HepG2 (cell line): ENCODE measurements around the gene DDR1. TPM values are rescaled to one million over a fixed set of nuclear protein-coding genes. Genes with fewer than 3 reads are reported as not detected.

Experiments
- ATF1 ChIP-seq: IDR thresholded peaks from 2 replicates; pipeline ENCODE4 v1.6.1; 2016; ENCODE audit warnings: mild to moderate bottlenecking, control low read depth
- CAMTA2 ChIP-seq: sonication (generic); formaldehyde crosslinking; IDR thresholded peaks from 2 replicates; pipeline ENCODE4 v1.4.0; 2020; ENCODE audit warnings: mild to moderate bottlenecking, missing genetic modification reagents, borderline replicate concordance
- GTF3A ChIP-seq: sonication (generic); formaldehyde crosslinking; conservative IDR thresholded peaks from 2 replicates; pipeline ENCODE4 v1.4.0; 2020; ENCODE audit warnings: mild to moderate bottlenecking, missing genetic modification reagents
- NFRKB ChIP-seq: fragments of 450-650 bp; IDR thresholded peaks from 2 replicates; pipeline ENCODE4 v1.6.1; 2017
- SIX1 ChIP-seq: sonication (generic); formaldehyde crosslinking; IDR thresholded peaks from 2 replicates; pipeline ENCODE4 v1.4.0; 2020; ENCODE audit warnings: missing genetic modification reagents, borderline replicate concordance
- TCF7L2 ChIP-seq: IDR thresholded peaks from 2 replicates; pipeline ENCODE4 v1.6.1; 2011; ENCODE audit warnings: mild to moderate bottlenecking, low read depth, low read length, moderate library complexity
- TEAD3 ChIP-seq: optimal IDR thresholded peaks from 2 replicates; pipeline ENCODE3; 2016; ENCODE audit warnings: borderline replicate concordance
- ZFP90 ChIP-seq: sonication (generic); formaldehyde crosslinking; IDR thresholded peaks from 2 replicates; pipeline ENCODE4 v1.8.0; 2022; ENCODE audit warnings: missing genetic modification reagents, mild to moderate bottlenecking, inconsistent platforms, borderline replicate concordance
- ZFY ChIP-seq: sonication (generic); formaldehyde crosslinking; IDR thresholded peaks from 2 replicates; pipeline ENCODE4 v1.4.0; 2020; ENCODE audit warnings: missing genetic modification reagents
- ZNF616 ChIP-seq: sonication (generic); formaldehyde crosslinking; IDR thresholded peaks from 2 replicates; pipeline ENCODE4 v1.5.0; 2020; ENCODE audit warnings: low read depth, mild to moderate bottlenecking, missing genetic modification reagents
- ZNF670 ChIP-seq: sonication (generic); formaldehyde crosslinking; IDR thresholded peaks from 2 replicates; pipeline ENCODE4 v1.8.0; 2022; ENCODE audit warnings: mild to moderate bottlenecking, missing genetic modification reagents, borderline replicate concordance
- ZNF703 ChIP-seq: sonication (generic); formaldehyde crosslinking; IDR thresholded peaks from 2 replicates; pipeline ENCODE4 v1.5.1; 2020; ENCODE audit warnings: missing genetic modification reagents, mild to moderate bottlenecking, moderate library complexity, borderline replicate concordance
- ZNF782 ChIP-seq: sonication (generic); formaldehyde crosslinking; IDR thresholded peaks from 2 replicates; pipeline ENCODE4 v1.4.0; 2020; ENCODE audit warnings: missing genetic modification reagents, mild to moderate bottlenecking, borderline replicate concordance
- polyA plus RNA-seq, 8 experiments: library from polyadenylated mRNA; depleted of rRNA in 3 of 8; stranded (reverse) in 7 of 8; unstranded in 1 of 8; fragments of >200 nt; fragmentation: Illumina TruSeq in 4 of 8; extraction: Trizol in 4 of 8; gene quantifications; 2 replicates each; pipeline versions ENCODE4 v1.2.1 to v1.2.3, GENCODE V29; 2011 to 2016; ENCODE audit warnings: low read depth in 4 of 8, missing spikeins in 1 of 8, mixed read lengths in 1 of 8; ENCODE audit not compliant: insufficient read depth in 1 of 8
- total RNA-seq, 5 experiments: library from RNA; depleted of rRNA; stranded (reverse); fragments of >200 nt; fragmentation: Illumina TruSeq; extraction: Trizol; gene quantifications; 2 replicates each; pipeline ENCODE4 v1.2.3, GENCODE V29; 2016; ENCODE audit warnings: low read depth in 1 of 5
- TF ChIP-seq, protein P1 (sequence below): IDR thresholded peaks from 2 replicates; pipeline ENCODE4 v1.6.1; 2018; ENCODE audit warnings: missing genetic modification reagents, mild to moderate bottlenecking, missing compliant biosample characterization
- TF ChIP-seq, protein P2 (sequence below): sonication (generic); formaldehyde crosslinking; IDR thresholded peaks from 2 replicates; pipeline ENCODE4 v1.4.0; 2020; ENCODE audit warnings: missing genetic modification reagents
- TF ChIP-seq, protein P3 (sequence below): sonication (generic); formaldehyde crosslinking; IDR thresholded peaks from 2 replicates; pipeline ENCODE4 v1.8.0; 2022; ENCODE audit warnings: mild to moderate bottlenecking, missing genetic modification reagents
- TF ChIP-seq, protein P4 (sequence below): sonication (generic); formaldehyde crosslinking; IDR thresholded peaks from 2 replicates; pipeline ENCODE4 v1.4.0; 2020; ENCODE audit warnings: mild to moderate bottlenecking, missing genetic modification reagents
- TF ChIP-seq, protein P5 (sequence below): sonication (generic); formaldehyde crosslinking; IDR thresholded peaks from 2 replicates; pipeline ENCODE4 v1.4.0; 2020; ENCODE audit warnings: missing genetic modification reagents
- TF ChIP-seq, protein P6 (sequence below): sonication (generic); formaldehyde crosslinking; conservative IDR thresholded peaks from 2 replicates; pipeline ENCODE4 v1.4.0; 2020; ENCODE audit warnings: mild to moderate bottlenecking, missing genetic modification reagents, moderate library complexity

DDR1 gene
- total and polyA plus RNA-seq, 2 of the 13 experiments (the other 11 are each of a cell fraction or from before 2014, with no cell fraction given) = 16.7 to 20.2 TPM

DNA sequence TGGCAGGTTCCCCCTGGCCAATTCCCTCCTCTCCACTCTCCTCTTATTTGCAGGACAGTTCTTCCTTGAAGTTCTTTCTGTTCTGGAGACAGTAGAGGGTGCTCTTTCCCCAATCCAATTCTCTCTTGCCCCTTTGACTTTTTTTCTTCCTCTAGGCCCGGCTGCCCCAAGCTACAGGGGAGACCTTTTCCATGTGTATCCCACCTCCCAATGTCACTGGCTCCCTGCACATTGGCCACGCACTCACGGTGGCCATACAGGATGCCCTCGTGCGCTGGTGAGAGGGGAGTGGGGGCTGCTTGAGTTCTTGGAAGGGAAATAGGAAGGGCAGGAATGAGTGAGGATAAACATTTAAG lies 31.2 kb downstream of the DDR1 start (continued):
- TF ChIP-seq, protein P1, sequence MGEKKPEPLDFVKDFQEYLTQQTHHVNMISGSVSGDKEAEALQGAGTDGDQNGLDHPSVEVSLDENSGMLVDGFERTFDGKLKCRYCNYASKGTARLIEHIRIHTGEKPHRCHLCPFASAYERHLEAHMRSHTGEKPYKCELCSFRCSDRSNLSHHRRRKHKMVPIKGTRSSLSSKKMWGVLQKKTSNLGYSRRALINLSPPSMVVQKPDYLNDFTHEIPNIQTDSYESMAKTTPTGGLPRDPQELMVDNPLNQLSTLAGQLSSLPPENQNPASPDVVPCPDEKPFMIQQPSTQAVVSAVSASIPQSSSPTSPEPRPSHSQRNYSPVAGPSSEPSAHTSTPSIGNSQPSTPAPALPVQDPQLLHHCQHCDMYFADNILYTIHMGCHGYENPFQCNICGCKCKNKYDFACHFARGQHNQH (CRISPR knock-in tag) = 0 out of 2 replicates have a peak, but pooled peaks have one; percentile 19
- TF ChIP-seq NFRKB = no peak
- no peak for TF ChIP-seq ZNF616 (CRISPR knock-in tag)
- TF ChIP-seq, protein P2, sequence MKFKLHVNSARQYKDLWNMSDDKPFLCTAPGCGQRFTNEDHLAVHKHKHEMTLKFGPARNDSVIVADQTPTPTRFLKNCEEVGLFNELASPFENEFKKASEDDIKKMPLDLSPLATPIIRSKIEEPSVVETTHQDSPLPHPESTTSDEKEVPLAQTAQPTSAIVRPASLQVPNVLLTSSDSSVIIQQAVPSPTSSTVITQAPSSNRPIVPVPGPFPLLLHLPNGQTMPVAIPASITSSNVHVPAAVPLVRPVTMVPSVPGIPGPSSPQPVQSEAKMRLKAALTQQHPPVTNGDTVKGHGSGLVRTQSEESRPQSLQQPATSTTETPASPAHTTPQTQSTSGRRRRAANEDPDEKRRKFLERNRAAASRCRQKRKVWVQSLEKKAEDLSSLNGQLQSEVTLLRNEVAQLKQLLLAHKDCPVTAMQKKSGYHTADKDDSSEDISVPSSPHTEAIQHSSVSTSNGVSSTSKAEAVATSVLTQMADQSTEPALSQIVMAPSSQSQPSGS (CRISPR knock-in tag) = 0 out of 2 replicates have a peak, but pooled peaks have one; percentile 8
- TF ChIP-seq, protein P3, sequence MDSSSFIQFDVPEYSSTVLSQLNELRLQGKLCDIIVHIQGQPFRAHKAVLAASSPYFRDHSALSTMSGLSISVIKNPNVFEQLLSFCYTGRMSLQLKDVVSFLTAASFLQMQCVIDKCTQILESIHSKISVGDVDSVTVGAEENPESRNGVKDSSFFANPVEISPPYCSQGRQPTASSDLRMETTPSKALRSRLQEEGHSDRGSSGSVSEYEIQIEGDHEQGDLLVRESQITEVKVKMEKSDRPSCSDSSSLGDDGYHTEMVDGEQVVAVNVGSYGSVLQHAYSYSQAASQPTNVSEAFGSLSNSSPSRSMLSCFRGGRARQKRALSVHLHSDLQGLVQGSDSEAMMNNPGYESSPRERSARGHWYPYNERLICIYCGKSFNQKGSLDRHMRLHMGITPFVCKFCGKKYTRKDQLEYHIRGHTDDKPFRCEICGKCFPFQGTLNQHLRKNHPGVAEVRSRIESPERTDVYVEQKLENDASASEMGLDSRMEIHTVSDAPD = no peak
- TF ChIP-seq, protein P4, sequence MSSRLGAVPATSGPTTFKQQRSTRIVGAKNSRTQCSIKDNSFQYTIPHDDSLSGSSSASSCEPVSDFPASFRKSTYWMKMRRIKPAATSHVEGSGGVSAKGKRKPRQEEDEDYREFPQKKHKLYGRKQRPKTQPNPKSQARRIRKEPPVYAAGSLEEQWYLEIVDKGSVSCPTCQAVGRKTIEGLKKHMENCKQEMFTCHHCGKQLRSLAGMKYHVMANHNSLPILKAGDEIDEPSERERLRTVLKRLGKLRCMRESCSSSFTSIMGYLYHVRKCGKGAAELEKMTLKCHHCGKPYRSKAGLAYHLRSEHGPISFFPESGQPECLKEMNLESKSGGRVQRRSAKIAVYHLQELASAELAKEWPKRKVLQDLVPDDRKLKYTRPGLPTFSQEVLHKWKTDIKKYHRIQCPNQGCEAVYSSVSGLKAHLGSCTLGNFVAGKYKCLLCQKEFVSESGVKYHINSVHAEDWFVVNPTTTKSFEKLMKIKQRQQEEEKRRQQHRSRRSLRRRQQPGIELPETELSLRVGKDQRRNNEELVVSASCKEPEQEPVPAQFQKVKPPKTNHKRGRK = no peak
- no peak for TF ChIP-seq TCF7L2
- no peak for TF ChIP-seq SIX1 (CRISPR knock-in tag)
- TF ChIP-seq, protein P5, sequence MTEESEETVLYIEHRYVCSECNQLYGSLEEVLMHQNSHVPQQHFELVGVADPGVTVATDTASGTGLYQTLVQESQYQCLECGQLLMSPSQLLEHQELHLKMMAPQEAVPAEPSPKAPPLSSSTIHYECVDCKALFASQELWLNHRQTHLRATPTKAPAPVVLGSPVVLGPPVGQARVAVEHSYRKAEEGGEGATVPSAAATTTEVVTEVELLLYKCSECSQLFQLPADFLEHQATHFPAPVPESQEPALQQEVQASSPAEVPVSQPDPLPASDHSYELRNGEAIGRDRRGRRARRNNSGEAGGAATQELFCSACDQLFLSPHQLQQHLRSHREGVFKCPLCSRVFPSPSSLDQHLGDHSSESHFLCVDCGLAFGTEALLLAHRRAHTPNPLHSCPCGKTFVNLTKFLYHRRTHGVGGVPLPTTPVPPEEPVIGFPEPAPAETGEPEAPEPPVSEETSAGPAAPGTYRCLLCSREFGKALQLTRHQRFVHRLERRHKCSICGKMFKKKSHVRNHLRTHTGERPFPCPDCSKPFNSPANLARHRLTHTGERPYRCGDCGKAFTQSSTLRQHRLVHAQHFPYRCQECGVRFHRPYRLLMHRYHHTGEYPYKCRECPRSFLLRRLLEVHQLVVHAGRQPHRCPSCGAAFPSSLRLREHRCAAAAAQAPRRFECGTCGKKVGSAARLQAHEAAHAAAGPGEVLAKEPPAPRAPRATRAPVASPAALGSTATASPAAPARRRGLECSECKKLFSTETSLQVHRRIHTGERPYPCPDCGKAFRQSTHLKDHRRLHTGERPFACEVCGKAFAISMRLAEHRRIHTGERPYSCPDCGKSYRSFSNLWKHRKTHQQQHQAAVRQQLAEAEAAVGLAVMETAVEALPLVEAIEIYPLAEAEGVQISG (CRISPR knock-in tag) = no peak
- TF ChIP-seq ZFP90 (CRISPR knock-in tag) = no peak
- no peak for TF ChIP-seq ZNF782 (CRISPR knock-in tag)
- TF ChIP-seq, protein P6, sequence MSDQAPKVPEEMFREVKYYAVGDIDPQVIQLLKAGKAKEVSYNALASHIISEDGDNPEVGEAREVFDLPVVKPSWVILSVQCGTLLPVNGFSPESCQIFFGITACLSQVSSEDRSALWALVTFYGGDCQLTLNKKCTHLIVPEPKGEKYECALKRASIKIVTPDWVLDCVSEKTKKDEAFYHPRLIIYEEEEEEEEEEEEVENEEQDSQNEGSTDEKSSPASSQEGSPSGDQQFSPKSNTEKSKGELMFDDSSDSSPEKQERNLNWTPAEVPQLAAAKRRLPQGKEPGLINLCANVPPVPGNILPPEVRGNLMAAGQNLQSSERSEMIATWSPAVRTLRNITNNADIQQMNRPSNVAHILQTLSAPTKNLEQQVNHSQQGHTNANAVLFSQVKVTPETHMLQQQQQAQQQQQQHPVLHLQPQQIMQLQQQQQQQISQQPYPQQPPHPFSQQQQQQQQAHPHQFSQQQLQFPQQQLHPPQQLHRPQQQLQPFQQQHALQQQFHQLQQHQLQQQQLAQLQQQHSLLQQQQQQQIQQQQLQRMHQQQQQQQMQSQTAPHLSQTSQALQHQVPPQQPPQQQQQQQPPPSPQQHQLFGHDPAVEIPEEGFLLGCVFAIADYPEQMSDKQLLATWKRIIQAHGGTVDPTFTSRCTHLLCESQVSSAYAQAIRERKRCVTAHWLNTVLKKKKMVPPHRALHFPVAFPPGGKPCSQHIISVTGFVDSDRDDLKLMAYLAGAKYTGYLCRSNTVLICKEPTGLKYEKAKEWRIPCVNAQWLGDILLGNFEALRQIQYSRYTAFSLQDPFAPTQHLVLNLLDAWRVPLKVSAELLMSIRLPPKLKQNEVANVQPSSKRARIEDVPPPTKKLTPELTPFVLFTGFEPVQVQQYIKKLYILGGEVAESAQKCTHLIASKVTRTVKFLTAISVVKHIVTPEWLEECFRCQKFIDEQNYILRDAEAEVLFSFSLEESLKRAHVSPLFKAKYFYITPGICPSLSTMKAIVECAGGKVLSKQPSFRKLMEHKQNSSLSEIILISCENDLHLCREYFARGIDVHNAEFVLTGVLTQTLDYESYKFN = no peak
- no peak for TF ChIP-seq TEAD3 (CRISPR knock-in tag)
- TF ChIP-seq ATF1 (CRISPR knock-in tag) = no peak
- no peak for TF ChIP-seq CAMTA2 (CRISPR knock-in tag)
- TF ChIP-seq ZNF703 = no peak
- TF ChIP-seq ZFY (CRISPR knock-in tag) = no peak
- TF ChIP-seq ZNF670 (CRISPR knock-in tag) = no peak
- TF ChIP-seq GTF3A = no peak
